H9 (cell line): ENCODE data around the gene PRB3. TPM values are rescaled to one million over a fixed set of nuclear protein-coding genes. Genes with fewer than 3 reads are reported as not detected.
A peak's percentile ranks its signal among the peaks of the same experiment; 100 is the strongest.

Source experiments
- DNase-seq: peaks from one replicate; pipeline ENCODE4 v3.0.0-alpha.2; 2017
- H2AFZ ChIP-seq: one replicate; pipeline ENCODE4 v1.6.1; 2013; ENCODE audit warnings: mild to moderate bottlenecking, low read length, control low read depth, moderate library complexity
- H2AK5ac ChIP-seq: 2 replicates; pipeline ENCODE4 v1.6.1; 2013; ENCODE audit warnings: low read length, control low read depth, mixed read lengths; ENCODE audit not compliant: insufficient read length
- H2BK120ac ChIP-seq: one replicate; pipeline ENCODE4 v1.6.1; 2013; ENCODE audit warnings: low read depth, mild to moderate bottlenecking, low read length, control low read depth, inconsistent platforms; ENCODE audit not compliant: poor library complexity, severe bottlenecking
- H2BK12ac ChIP-seq: 2 replicates; pipeline ENCODE4 v1.6.1; 2013; ENCODE audit warnings: low read length, control low read depth, mixed read lengths, low read depth; ENCODE audit not compliant: insufficient read length
- H2BK15ac ChIP-seq: 2 replicates; pipeline ENCODE4 v1.6.1; 2013; ENCODE audit warnings: low read depth, low read length, control low read depth
- H2BK20ac ChIP-seq: one replicate; pipeline ENCODE4 v1.6.1; 2013; ENCODE audit warnings: low read depth, mild to moderate bottlenecking, low read length, control low read depth, inconsistent platforms; ENCODE audit not compliant: poor library complexity, severe bottlenecking
- H2BK5ac ChIP-seq: 2 replicates; pipeline ENCODE4 v1.6.1; 2013; ENCODE audit warnings: low read length, control low read depth, mixed read lengths; ENCODE audit not compliant: insufficient read length
- H3K14ac ChIP-seq: 2 replicates; pipeline ENCODE4 v1.6.1; 2013; ENCODE audit warnings: low read length, control low read depth; ENCODE audit not compliant: insufficient read depth
- H3K18ac ChIP-seq: 2 replicates; pipeline ENCODE4 v1.6.1; 2013; ENCODE audit warnings: low read depth, mild to moderate bottlenecking, mixed read lengths, low read length, control low read depth; ENCODE audit not compliant: insufficient read length
- H3K23ac ChIP-seq: 2 replicates; pipeline ENCODE4 v1.6.1; 2013; ENCODE audit warnings: low read length, control low read depth, mixed read lengths, low read depth; ENCODE audit not compliant: insufficient read length
- H3K23me2 ChIP-seq: 2 replicates; pipeline ENCODE4 v1.6.1; 2013; ENCODE audit warnings: low read depth, mild to moderate bottlenecking, mixed read lengths, low read length, control low read depth; ENCODE audit not compliant: insufficient read length, poor library complexity, severe bottlenecking
- H3K27ac ChIP-seq: 2 replicates; pipeline ENCODE4 v1.5.1; 2013; ENCODE audit warnings: low read length, control low read depth, mixed read lengths, low read depth; ENCODE audit not compliant: insufficient read length
- H3K27me3 ChIP-seq: 2 replicates; pipeline ENCODE4 v1.6.1; 2013; ENCODE audit warnings: low read length, control low read depth, inconsistent platforms; ENCODE audit not compliant: insufficient read depth
- H3K4ac ChIP-seq: 2 replicates; pipeline ENCODE4 v1.6.1; 2013; ENCODE audit warnings: low read depth, mild to moderate bottlenecking, control low read depth, inconsistent platforms, low read length, moderate library complexity
- H3K4me1 ChIP-seq: 2 replicates; pipeline ENCODE4 v1.6.1; 2013; ENCODE audit warnings: low read length, control low read depth, inconsistent platforms; ENCODE audit not compliant: insufficient read depth
- H3K4me2 ChIP-seq: 2 replicates; pipeline ENCODE4 v1.6.1; 2013; ENCODE audit warnings: low read length, control low read depth, mixed read lengths; ENCODE audit not compliant: insufficient read length, insufficient read depth
- H3K56ac ChIP-seq: 2 replicates; pipeline ENCODE4 v1.6.1; 2013; ENCODE audit warnings: low read depth, mild to moderate bottlenecking, mixed read lengths, low read length, control low read depth; ENCODE audit not compliant: insufficient read length
- H3K79me1 ChIP-seq: 2 replicates; pipeline ENCODE4 v1.6.1; 2013; ENCODE audit warnings: low read depth, mild to moderate bottlenecking, moderate library complexity, low read length, control low read depth, inconsistent platforms; ENCODE audit not compliant: insufficient read depth, poor library complexity, severe bottlenecking
- H3K79me2 ChIP-seq: 2 replicates; pipeline ENCODE4 v1.6.1; 2013; ENCODE audit warnings: low read length, control low read depth, inconsistent platforms; ENCODE audit not compliant: insufficient read depth
- H3K9ac ChIP-seq: 2 replicates; pipeline ENCODE4 v1.6.1; 2013; ENCODE audit warnings: low read length, control low read depth, mixed read lengths; ENCODE audit not compliant: insufficient read length; ENCODE audit errors: extremely low read depth
- H3K9me3 ChIP-seq: one replicate; pipeline ENCODE4 v1.6.1; 2013; ENCODE audit warnings: low read depth, low read length, inconsistent platforms; ENCODE audit not compliant: control insufficient read depth
- H3T11ph ChIP-seq: one replicate; pipeline ENCODE4 v1.6.1; 2013; ENCODE audit warnings: mild to moderate bottlenecking, low read length, control low read depth, inconsistent platforms
- H4K20me1 ChIP-seq: one replicate; pipeline ENCODE4 v1.6.1; 2013; ENCODE audit not compliant: control insufficient read depth, insufficient read length, insufficient read depth
- H4K5ac ChIP-seq: 2 replicates; pipeline ENCODE4 v1.6.1; 2013; ENCODE audit warnings: low read depth, mild to moderate bottlenecking, mixed read lengths, low read length, control low read depth; ENCODE audit not compliant: insufficient read length
- H4K8ac ChIP-seq: replicated peaks from 2 replicates; pipeline ENCODE4 v1.6.1; 2013; ENCODE audit warnings: low read length, control low read depth, mixed read lengths, low read depth; ENCODE audit not compliant: insufficient read length
- H4K91ac ChIP-seq: 2 replicates; pipeline ENCODE4 v1.6.1; 2013; ENCODE audit warnings: low read depth, mild to moderate bottlenecking, moderate library complexity, mixed read lengths, low read length, control low read depth; ENCODE audit not compliant: insufficient read length
- H3K27ac Mint-ChIP-seq, 3 experiments: 2 replicates in 2 of 3; 3 replicates in 1 of 3; pipeline ENCODE4 v1.8.0; 2020 to 2021; ENCODE audit warnings: mixed read lengths in 3 of 3, mild to moderate bottlenecking in 1 of 3, moderate library complexity in 1 of 3
- H3K27me3 Mint-ChIP-seq: 2 replicates; pipeline ENCODE4 v1.8.0; 2021; ENCODE audit warnings: low read depth, mild to moderate bottlenecking, moderate library complexity, mixed read lengths
- H3K36me3 Mint-ChIP-seq, 3 experiments: 2 replicates in 2 of 3; 3 replicates in 1 of 3; pipeline ENCODE4 v1.8.0; 2020 to 2021; ENCODE audit warnings: low read depth in 3 of 3, mixed read lengths in 3 of 3; ENCODE audit not compliant: insufficient read depth in 1 of 3
- H3K4me1 Mint-ChIP-seq, 2 experiments: 2 replicates each; pipeline ENCODE4 v1.8.0; 2020; ENCODE audit warnings: mixed read lengths in 2 of 2
- H3K4me3 Mint-ChIP-seq, 2 experiments: 2 replicates in 1 of 2; 3 replicates in 1 of 2; pipeline ENCODE4 v1.8.0; 2020 to 2021; ENCODE audit warnings: mild to moderate bottlenecking in 2 of 2, mixed read lengths in 2 of 2, moderate library complexity in 1 of 2
- H3K9me3 Mint-ChIP-seq, 2 experiments: 2 replicates in 1 of 2; 3 replicates in 1 of 2; pipeline ENCODE4 v1.8.0; 2020; ENCODE audit warnings: mild to moderate bottlenecking in 2 of 2, mixed read lengths in 2 of 2, moderate library complexity in 1 of 2
- CTCF ChIP-seq: fragments of 200-600 bp; sonication (generic); conservative IDR thresholded peaks from 3 replicates; pipeline ENCODE4 v1.8.0; 2021; ENCODE audit warnings: antibody characterized with exemption, mild to moderate bottlenecking
- WGBS: extraction: QIAGEN DNeasy Blood & Tissue Kit; methylation state at CpG from one replicate; pipeline ENCODE4 v1.1.7; 2013; ENCODE audit warnings: missing lambda C conversion rate, low lambda C conversion rate, mixed read lengths; ENCODE audit not compliant: insufficient read length; ENCODE audit errors: extremely low coverage; 5-methylcytosine and 5-hydroxymethylcytosine counted together
- total RNA-seq: library from RNA; stranded (reverse); gene quantifications from 2 replicates; pipeline ENCODE4 v1.2.1, GENCODE V29; 2021

The PRB3 gene
- total RNA-seq, 1 experiment from 2014 or later: 1.6 TPM

- no peak overlapping the region for H3K4me3 Mint-ChIP-seq
- H4K20me1 ChIP-seq: no peaks in the 10 kb centered on the region
- no peak overlapping the region for H3T11ph ChIP-seq
- no peak overlapping the region for H2BK5ac ChIP-seq
- H2AFZ ChIP-seq: no peak overlapping the region
- H4K91ac ChIP-seq: no peak overlapping the region
- no peak overlapping the region for H4K8ac ChIP-seq
- no peaks in the 10 kb centered on the region for H3K9me3 Mint-ChIP-seq
- no peaks in the 10 kb centered on the region for H3K27me3 Mint-ChIP-seq
- DNase-seq: peak; percentile 79
- no peaks in the 10 kb centered on the region for H3K23me2 ChIP-seq
- H3K14ac ChIP-seq: no peak overlapping the region
- no peak overlapping the region for H3K27ac ChIP-seq
- H3K9me3 ChIP-seq: no peaks in the 10 kb centered on the region
- H3K79me2 ChIP-seq: no peaks in the 10 kb centered on the region
- no peak overlapping the region for H2BK120ac ChIP-seq
- H3K23ac ChIP-seq: no peak overlapping the region
- no peak overlapping the region for H3K4ac ChIP-seq
- H3K4me2 ChIP-seq: no peak overlapping the region
- H2AK5ac ChIP-seq: no peak overlapping the region
- no peak overlapping the region for H3K18ac ChIP-seq
- H3K4me1 ChIP-seq: no peaks in the 10 kb centered on the region
- no peak overlapping the region for H4K5ac ChIP-seq
- H3K27ac Mint-ChIP-seq: no peak overlapping the region
- WGBS: no CpG with 5 or more reads among the region's 5 CpGs
- H3K56ac ChIP-seq: no peak overlapping the region
- no peak overlapping the region for H2BK15ac ChIP-seq
- no peaks in the 10 kb centered on the region for H3K79me1 ChIP-seq
- no peaks in the 10 kb centered on the region for H3K36me3 Mint-ChIP-seq
- H2BK12ac ChIP-seq: no peak overlapping the region
- peak; percentile 85 for TF ChIP-seq CTCF
- no peaks in the 10 kb centered on the region for H3K27me3 ChIP-seq
- no peak overlapping the region for H2BK20ac ChIP-seq
- H3K9ac ChIP-seq: no peak overlapping the region
- H3K4me1 Mint-ChIP-seq: 0 out of 4 replicates have a peak, but pooled peaks cover 0 to 2% of the 10 kb centered on the region in 2 experiments
Observed at GRCh38 chr12:11228296-11228879, 41.1 kb downstream of the PRB3 start.
